Measurements from ENCODE around the gene PHOSPHO2. TPM values are rescaled to one million over a fixed set of nuclear protein-coding genes. Genes with fewer than 3 reads are reported as not detected.
A peak's percentile ranks its signal among the peaks of the same experiment; 100 is the strongest.

The PHOSPHO2 gene
- total and polyA plus RNA-seq, 9 of the 15 experiments (the other 6 are each of a cell fraction or from before 2014, with no cell fraction given) = 7.8 to 19.1 (median 11.7) TPM

GRCh38 chr2:169664978-169665930, 29.0 kb upstream of the PHOSPHO2 start (continued):
- TF ChIP-seq CCNT2 (IDR thresholded peaks at IDR 0.05; ENCODE audit: borderline replicate concordance, extremely low read depth, insufficient read length, low read depth, low read length) (peak; percentile 83), NFATC3 (IDR thresholded peaks at IDR 0.05) (0 out of 2 replicates have a peak, but pooled peaks have one; percentile 8), SMC3 (conservative IDR thresholded peaks at IDR 0.05; ENCODE audit: insufficient read depth, low read depth, low read length) (no peak), HDAC2 (IDR thresholded peaks at IDR 0.05) (peak; percentile 68; the same call in 1 of the 2 replicates), TARDBP (IDR thresholded peaks at IDR 0.05) (no peak), MTA1 (IDR thresholded peaks at IDR 0.05; ENCODE audit: borderline replicate concordance) (peak; percentile 52; the same call in 1 of the 2 replicates), ZNF175 (CRISPR knock-in tag; IDR thresholded peaks at IDR 0.05; ENCODE audit: low read depth) (peak; percentile 62; the same call in 1 of the 2 replicates), CUX1 (CRISPR knock-in tag; IDR thresholded peaks at IDR 0.05) (no peak), LARP7 (IDR thresholded peaks at IDR 0.05) (no peak), XRCC5 (IDR thresholded peaks at IDR 0.05; ENCODE audit: low read depth, low read length) (no peak), REST (IDR thresholded peaks at IDR 0.05; ENCODE audit: borderline replicate concordance) (no peak), REST (CRISPR knock-in tag; IDR thresholded peaks at IDR 0.05; ENCODE audit: low read depth) (no peak)
